CD4-positive, alpha-beta T cell treated with Interleukin-15 for 1 hour (primary cell): ENCODE measurements around the gene SCYGR5.

Source experiments
- DNase-seq: peaks from one replicate; pipeline ENCODE4 v3.0.0-alpha.2; 2020

Gene SCYGR5

GRCh38 chr2:227674485-227674884, 7.9 kb downstream of the SCYGR5 start:
- no peak for DNase-seq

- no peak for DNase-seq
These were observed 11.3 kb downstream of the SCYGR5 start for GRCh38 chr2:227677928-227678327.

GRCh38 chr2:227684258-227684657, 17.7 kb downstream of the SCYGR5 start:
- no peak for DNase-seq

GRCh38 chr2:227687189-227687588, 20.6 kb downstream of the SCYGR5 start:
- no peak for DNase-seq

GRCh38 chr2:227696990-227697679, 30.5 kb downstream of the SCYGR5 start:
- DNase-seq: no peak

- no peak for DNase-seq
These were observed 35.0 kb downstream of the SCYGR5 start for GRCh38 chr2:227701556-227701955.

GRCh38 chr2:227703280-227703732, 36.7 kb downstream of the SCYGR5 start:
- no peak for DNase-seq

- DNase-seq: no peak
These were observed 37.4 kb downstream of the SCYGR5 start for GRCh38 chr2:227703961-227704360.

GRCh38 chr2:227706859-227707258, 40.3 kb downstream of the SCYGR5 start:
- no peak for DNase-seq

GRCh38 chr2:227707390-227707789, 40.8 kb downstream of the SCYGR5 start:
- no peak for DNase-seq

GRCh38 chr2:227710986-227711385, 44.4 kb downstream of the SCYGR5 start:
- no peak for DNase-seq

GRCh38 chr2:227713291-227713690, 46.7 kb downstream of the SCYGR5 start:
- no peak for DNase-seq

GRCh38 chr2:227716501-227716900, 49.9 kb downstream of the SCYGR5 start:
- DNase-seq: no peak
